H1 (cell line): Measurements from ENCODE around the gene TRMT10A. TPM values are rescaled to one million over a fixed set of nuclear protein-coding genes. Genes with fewer than 3 reads are reported as not detected.

ENCODE experiments used
- CTCF ChIA-PET: fragments of 300-600 bp; sonication (Branson Sonifier 250); formaldehyde crosslinking; loops from one replicate; lab custom pipeline; 2021; ENCODE audit not compliant: partially characterized antibody; lab: Charles Lee
- POLR2A ChIA-PET: fragments of 300-600 bp; sonication (Branson Sonifier 250); formaldehyde crosslinking; loops from one replicate; lab custom pipeline; 2021; ENCODE audit warnings: inconsistent platforms; ENCODE audit not compliant: partially characterized antibody; lab: Charles Lee
- DNase-seq, 2 experiments: peaks; one replicate each; pipeline versions ENCODE4 v3.0.0 to v3.0.0-alpha.2; 2010 to 2022; ENCODE audit warnings: low spot score in 2 of 2, low read depth in 1 of 2, mixed read lengths in 1 of 2
- FAIRE-seq: peaks from 2 replicates; lab custom pipeline; 2011; peaks lifted over from hg19 to GRCh38; lab: Jason Lieb, UNC
- H2AFZ ChIP-seq: 2 replicates; pipeline ENCODE4 v1.8.1; 2012; ENCODE audit warnings: low read length, inconsistent platforms
- H2AK5ac ChIP-seq: 2 replicates; pipeline ENCODE4 v1.6.1; 2013; ENCODE audit warnings: low read depth, low read length
- H2BK120ac ChIP-seq: replicated peaks from 2 replicates; pipeline ENCODE3; 2013; ENCODE audit warnings: low read depth, low read length, inconsistent platforms
- H2BK12ac ChIP-seq: 2 replicates; pipeline ENCODE4 v1.6.1; 2013; ENCODE audit warnings: low read depth, low read length
- H2BK15ac ChIP-seq: 2 replicates; pipeline ENCODE4 v1.6.1; 2013; ENCODE audit warnings: low read length
- H2BK20ac ChIP-seq: 2 replicates; pipeline ENCODE4 v1.6.1; 2013; ENCODE audit warnings: low read length
- H2BK5ac ChIP-seq: 2 replicates; pipeline ENCODE4 v1.6.1; 2013; ENCODE audit warnings: low read depth, low read length
- H3K14ac ChIP-seq: 2 replicates; pipeline ENCODE4 v1.6.1; 2013; ENCODE audit warnings: inconsistent platforms; ENCODE audit not compliant: insufficient read length
- H3K18ac ChIP-seq: 2 replicates; pipeline ENCODE4 v1.6.1; 2013; ENCODE audit warnings: low read length; ENCODE audit errors: extremely low read depth
- H3K23ac ChIP-seq: 2 replicates; pipeline ENCODE4 v1.6.1; 2013; ENCODE audit warnings: inconsistent platforms; ENCODE audit not compliant: insufficient read length
- H3K23me2 ChIP-seq: 2 replicates; pipeline ENCODE4 v1.6.1; 2013; ENCODE audit warnings: low read depth, low read length
- H3K27ac ChIP-seq: 2 replicates; pipeline ENCODE4 v1.6.1; 2011; ENCODE audit warnings: low read depth, low read length, inconsistent platforms
- H3K27me3 ChIP-seq, 4 experiments: replicated peaks in 1 of 4; 1 replicate in 1 of 4; 2 replicates in 3 of 4; pipeline versions ENCODE4 v1.6.1 to v1.8.1; 2011 to 2013; ENCODE audit warnings: low read length in 3 of 4, mild to moderate bottlenecking in 3 of 4, inconsistent platforms in 2 of 4, mixed read lengths in 2 of 4, moderate library complexity in 1 of 4; ENCODE audit not compliant: control insufficient read depth in 3 of 4, insufficient read depth in 3 of 4; ENCODE audit errors: extremely low read depth in 1 of 4
- H3K36me3 ChIP-seq, 4 experiments: 2 replicates each; pipeline versions ENCODE4 v1.6.1 to v1.8.1; 2011 to 2013; ENCODE audit warnings: mild to moderate bottlenecking in 4 of 4, low read length in 3 of 4, moderate library complexity in 2 of 4, control low read depth in 1 of 4, inconsistent platforms in 1 of 4; ENCODE audit not compliant: insufficient read depth in 4 of 4, control insufficient read depth in 2 of 4
- H3K4ac ChIP-seq: replicated peaks from 2 replicates; pipeline ENCODE3; 2013; ENCODE audit warnings: low read length, low read depth, mixed read lengths, inconsistent platforms; ENCODE audit not compliant: insufficient read length
- H3K4me1 ChIP-seq, 4 experiments: replicated peaks in 1 of 4; 1 replicate in 1 of 4; 2 replicates in 3 of 4; pipeline versions ENCODE4 v1.6.1 to v1.8.1; 2011 to 2013; ENCODE audit warnings: low read length in 3 of 4, inconsistent platforms in 2 of 4, mixed read lengths in 1 of 4; ENCODE audit not compliant: insufficient read depth in 4 of 4, control insufficient read depth in 3 of 4
- H3K4me2 ChIP-seq, 2 experiments: 2 replicates each; pipeline versions ENCODE4 v1.6.1 to v1.8.1; 2011 to 2013; ENCODE audit warnings: low read depth in 2 of 2, low read length in 2 of 2, control low read depth in 1 of 2, inconsistent platforms in 1 of 2, mild to moderate bottlenecking in 1 of 2; ENCODE audit not compliant: insufficient read depth in 1 of 2
- H3K4me3 ChIP-seq, 4 experiments: fragments of 200-600, 300-600 bp in 1 of 4; sonication (generic), shearing (Covaris generic), sonication (Bioruptor Twin) in 1 of 4; 2 replicates each; pipeline versions ENCODE4 v1.5.1 to v1.8.1; 2011 to 2016; ENCODE audit warnings: low read length in 4 of 4, low read depth in 3 of 4, control low read depth in 2 of 4, inconsistent platforms in 2 of 4, mild to moderate bottlenecking in 2 of 4, mixed read lengths in 1 of 4, moderate library complexity in 1 of 4; ENCODE audit not compliant: insufficient read depth in 2 of 4; ENCODE audit errors: extremely low read depth in 1 of 4
- H3K56ac ChIP-seq: replicated peaks from 2 replicates; pipeline ENCODE3; 2013; ENCODE audit warnings: low read depth, mild to moderate bottlenecking, mixed read lengths, low read length, inconsistent platforms; ENCODE audit not compliant: insufficient read length
- H3K79me1 ChIP-seq: 2 replicates; pipeline ENCODE4 v1.6.1; 2013; ENCODE audit warnings: low read depth, low read length, control low read depth
- H3K79me2 ChIP-seq, 2 experiments: 2 replicates each; pipeline versions ENCODE4 v1.6.1 to v1.8.1; 2012 to 2013; ENCODE audit warnings: low read length in 2 of 2, mild to moderate bottlenecking in 2 of 2, inconsistent platforms in 1 of 2; ENCODE audit not compliant: insufficient read depth in 2 of 2, control insufficient read depth in 1 of 2
- H3K9ac ChIP-seq, 4 experiments: replicated peaks in 1 of 4; 1 replicate in 1 of 4; 2 replicates in 3 of 4; pipeline versions ENCODE4 v1.6.1 to v1.8.1; 2011 to 2013; ENCODE audit warnings: low read depth in 3 of 4, low read length in 3 of 4, control low read depth in 2 of 4, mild to moderate bottlenecking in 2 of 4, moderate library complexity in 2 of 4, inconsistent platforms in 1 of 4; ENCODE audit errors: extremely low read depth in 1 of 4
- H3K9me3 ChIP-seq, 2 experiments: 2 replicates each; pipeline versions ENCODE4 v1.6.1 to v1.8.1; 2012 to 2013; ENCODE audit warnings: mild to moderate bottlenecking in 2 of 2, moderate library complexity in 2 of 2, control low read depth in 1 of 2, inconsistent platforms in 1 of 2, low read depth in 1 of 2, low read length in 1 of 2, mixed read lengths in 1 of 2; ENCODE audit not compliant: insufficient read depth in 2 of 2
- H4K20me1 ChIP-seq, 2 experiments: replicated peaks in 1 of 2; 2 replicates each; pipeline versions ENCODE3 to v1.8.1; 2011 to 2013; ENCODE audit warnings: inconsistent platforms in 2 of 2, low read length in 2 of 2, mild to moderate bottlenecking in 1 of 2; ENCODE audit not compliant: insufficient read depth in 2 of 2, control insufficient read depth in 1 of 2
- H4K5ac ChIP-seq: 2 replicates; pipeline ENCODE4 v1.6.1; 2013; ENCODE audit warnings: low read length, low read depth, mixed read lengths, inconsistent platforms; ENCODE audit not compliant: insufficient read length
- H4K8ac ChIP-seq: 2 replicates; pipeline ENCODE4 v1.8.0; 2013; ENCODE audit warnings: mild to moderate bottlenecking, moderate library complexity, low read length, inconsistent platforms; ENCODE audit not compliant: insufficient read depth; ENCODE audit errors: extremely low read depth
- H4K91ac ChIP-seq: replicated peaks from 2 replicates; pipeline ENCODE3; 2013; ENCODE audit warnings: low read length, mixed read lengths, inconsistent platforms; ENCODE audit not compliant: insufficient read length
- BACH1 ChIP-seq: IDR thresholded peaks from 2 replicates; pipeline ENCODE4 v1.6.1; 2012; ENCODE audit warnings: low read length, improper control_type of control experiment
- CTBP2 ChIP-seq: IDR thresholded peaks from 2 replicates; pipeline ENCODE4 v1.7.0; 2011; ENCODE audit warnings: borderline replicate concordance, mild to moderate bottlenecking, moderate library complexity, mixed read lengths, low read length; ENCODE audit not compliant: insufficient read depth, insufficient read length
- JUND ChIP-seq: IDR thresholded peaks from 2 replicates; pipeline ENCODE4 v1.6.1; 2011; ENCODE audit warnings: mild to moderate bottlenecking, improper control_type of control experiment, low read length
- POLR2AphosphoS5 ChIP-seq: IDR thresholded peaks from 2 replicates; pipeline ENCODE4 v1.6.1; 2011; ENCODE audit warnings: low read depth, low read length
- TAF7 ChIP-seq: optimal IDR thresholded peaks from 2 replicates; pipeline ENCODE3; 2011; ENCODE audit warnings: low read depth, mild to moderate bottlenecking, inconsistent platforms, low read length, moderate library complexity, borderline replicate concordance
- TCF12 ChIP-seq: IDR thresholded peaks from 2 replicates; pipeline ENCODE4 v1.6.1; 2011; ENCODE audit warnings: low read depth, mild to moderate bottlenecking, low read length
- YY1 ChIP-seq: IDR thresholded peaks from 2 replicates; pipeline ENCODE4 v1.6.1; 2011; ENCODE audit warnings: low read depth, mild to moderate bottlenecking, low read length
- WGBS, 2 experiments: shearing (Covaris generic) in 1 of 2; methylation state at CpG; one replicate each; pipeline versions ENCODE4 v1.1.6 to v1.1.7; 2013 to 2015; ENCODE audit warnings: low lambda C conversion rate in 2 of 2, mixed read lengths in 2 of 2, inconsistent platforms in 1 of 2, low coverage in 1 of 2, missing lambda C conversion rate in 1 of 2; ENCODE audit not compliant: insufficient replicate concordance in 2 of 2, insufficient coverage in 1 of 2, insufficient read length in 1 of 2; ENCODE audit errors: extremely low coverage in 1 of 2, missing lambda C conversion rate in 1 of 2; 5-methylcytosine and 5-hydroxymethylcytosine counted together
- polyA plus RNA-seq, 7 experiments: library from polyadenylated mRNA; depleted of rRNA in 3 of 7; stranded (reverse) in 5 of 7; unstranded in 2 of 7; fragments of >200 nt in 5 of 7; fragments of 200-250 nt in 2 of 7; gene quantifications; 1 replicate in 5 of 7; 2 replicates in 1 of 7; 4 replicates in 1 of 7; pipeline versions ENCODE4 v1.2.1 to v1.2.3, GENCODE V29; 2011 to 2013; ENCODE audit warnings: missing spikeins in 2 of 7, mixed read lengths in 2 of 7
- total RNA-seq: library from RNA; stranded (reverse); fragmentation: NEBNext Ultra II Directional; extraction: Animal tissue kit (Norgen Biotek cat#: 25700); gene quantifications from 2 replicates; pipeline ENCODE4 v1.2.1, GENCODE V29; 2021

The TRMT10A gene
- total and polyA plus RNA-seq, 2 of the 8 experiments (the other 6 are each of a cell fraction or from before 2014, with no cell fraction given) = 1.5 to 3.8 TPM

GRCh38 chr4:99572527-99573240 lies 8.8 kb upstream of the TRMT10A start:
- Histone ChIP-seq H3K27ac (no peak overlapping the region), H3K79me1 (no peaks in the 10 kb centered on the region), H4K91ac (no peak overlapping the region), H3K36me3 (no peaks in the 10 kb centered on the region), H2AFZ (no peak overlapping the region), H3K79me2 (no peaks in the 10 kb centered on the region), H3K18ac (no peak overlapping the region), H2BK15ac (no peak overlapping the region), H3K23ac (no peak overlapping the region), H3K4me1 (peaks cover 0 to 5% (median 2%) of the 10 kb centered on the region in 4 experiments; a peak in 3 of 7 replicates), H4K20me1 (no peaks in the 10 kb centered on the region), H3K4me3 (no peak overlapping the region), H4K5ac (no peak overlapping the region), H2BK5ac (no peak overlapping the region), H2AK5ac (no peak overlapping the region), H3K4me2 (no peak overlapping the region), H3K9ac (no peak overlapping the region), H3K23me2 (no peaks in the 10 kb centered on the region; the same call in 1 of the 2 replicates), H3K14ac (no peak overlapping the region), H3K9me3 (no peaks in the 10 kb centered on the region), H2BK20ac (no peak overlapping the region), H4K8ac (no peak overlapping the region), H2BK12ac (no peak overlapping the region), H2BK120ac (no peak overlapping the region), H3K27me3 (no peaks in the 10 kb centered on the region), H3K56ac (no peak overlapping the region), H3K4ac (no peak overlapping the region)
- CTCF ChIA-PET = no interaction called here
- FAIRE-seq (no peak), DNase-seq (no peak)
- POLR2A ChIA-PET = no interaction called here
- 93% methylated on average over 6 of the region's 6 CpGs; no CpG with 5 or more reads in 1 of the 2 experiments for WGBS, 2 experiments
- TF ChIP-seq JUND = no peak
- no peak for TF ChIP-seq CTBP2
- no peak for TF ChIP-seq POLR2AphosphoS5
- TF ChIP-seq TCF12 = no peak
- no peak for TF ChIP-seq BACH1
- TF ChIP-seq TAF7 = no peak
- TF ChIP-seq YY1 = no peak
